Lower leg skin (tissue), 3 donors: Measurements from ENCODE around the gene LYZL4.

Experiments used
- POLR2A ChIP-seq, 2 donors: fragments of 450-650 bp; IDR thresholded peaks; one replicate each; pipeline ENCODE4 v1.6.1; 2016 to 2017; ENCODE audit warnings: antibody characterized with exemption in 2 of 2, mild to moderate bottlenecking in 1 of 2, moderate library complexity in 1 of 2
- TF ChIP-seq, protein P1 (sequence below), 3 donors: fragments of 450-650 bp; IDR thresholded peaks; one replicate each; pipeline ENCODE4 v1.5.1; 2016; ENCODE audit warnings: antibody characterized with exemption in 3 of 3, mild to moderate bottlenecking in 3 of 3, moderate library complexity in 2 of 3

DNA sequence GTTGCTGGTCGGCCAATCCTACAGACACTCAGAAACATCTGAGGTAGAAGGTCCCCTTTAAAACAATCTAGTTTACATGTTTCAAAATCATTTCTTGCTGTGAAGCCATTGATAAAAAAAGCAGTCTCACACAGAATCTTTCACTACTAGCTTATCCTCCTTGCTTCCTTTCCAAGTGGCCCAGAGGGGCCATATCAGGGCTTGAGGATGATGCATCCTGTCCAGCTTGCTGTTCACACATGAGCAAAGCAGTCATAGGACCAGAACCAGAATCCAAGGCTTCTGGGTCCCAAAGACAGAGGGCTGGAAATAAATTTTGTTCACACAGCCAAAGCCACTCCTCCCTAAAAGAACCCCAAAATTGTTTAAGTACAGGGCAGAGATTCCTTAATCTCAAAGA, 9.2 kb upstream of the LYZL4 start:
- TF ChIP-seq, protein P1, sequence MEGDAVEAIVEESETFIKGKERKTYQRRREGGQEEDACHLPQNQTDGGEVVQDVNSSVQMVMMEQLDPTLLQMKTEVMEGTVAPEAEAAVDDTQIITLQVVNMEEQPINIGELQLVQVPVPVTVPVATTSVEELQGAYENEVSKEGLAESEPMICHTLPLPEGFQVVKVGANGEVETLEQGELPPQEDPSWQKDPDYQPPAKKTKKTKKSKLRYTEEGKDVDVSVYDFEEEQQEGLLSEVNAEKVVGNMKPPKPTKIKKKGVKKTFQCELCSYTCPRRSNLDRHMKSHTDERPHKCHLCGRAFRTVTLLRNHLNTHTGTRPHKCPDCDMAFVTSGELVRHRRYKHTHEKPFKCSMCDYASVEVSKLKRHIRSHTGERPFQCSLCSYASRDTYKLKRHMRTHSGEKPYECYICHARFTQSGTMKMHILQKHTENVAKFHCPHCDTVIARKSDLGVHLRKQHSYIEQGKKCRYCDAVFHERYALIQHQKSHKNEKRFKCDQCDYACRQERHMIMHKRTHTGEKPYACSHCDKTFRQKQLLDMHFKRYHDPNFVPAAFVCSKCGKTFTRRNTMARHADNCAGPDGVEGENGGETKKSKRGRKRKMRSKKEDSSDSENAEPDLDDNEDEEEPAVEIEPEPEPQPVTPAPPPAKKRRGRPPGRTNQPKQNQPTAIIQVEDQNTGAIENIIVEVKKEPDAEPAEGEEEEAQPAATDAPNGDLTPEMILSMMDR (IDR thresholded peaks at IDR 0.05) = no peak
- TF ChIP-seq POLR2A (IDR thresholded peaks at IDR 0.05) = no peak
